Kidney tubule cell (primary cell): ENCODE data around the gene RBMS3.

Experiments used
- DNase-seq: peaks from one replicate; pipeline ENCODE4 v3.0.0-alpha.2; 2018; ENCODE audit warnings: low spot score

RBMS3 gene

GRCh38 chr3:29525254-29525881 is 244.5 kb downstream of the RBMS3 start:
- DNase-seq, result no peak

- DNase-seq, result no peak
Measured at GRCh38 chr3:29527246-29527645, 246.4 kb downstream of the RBMS3 start.

DNA sequence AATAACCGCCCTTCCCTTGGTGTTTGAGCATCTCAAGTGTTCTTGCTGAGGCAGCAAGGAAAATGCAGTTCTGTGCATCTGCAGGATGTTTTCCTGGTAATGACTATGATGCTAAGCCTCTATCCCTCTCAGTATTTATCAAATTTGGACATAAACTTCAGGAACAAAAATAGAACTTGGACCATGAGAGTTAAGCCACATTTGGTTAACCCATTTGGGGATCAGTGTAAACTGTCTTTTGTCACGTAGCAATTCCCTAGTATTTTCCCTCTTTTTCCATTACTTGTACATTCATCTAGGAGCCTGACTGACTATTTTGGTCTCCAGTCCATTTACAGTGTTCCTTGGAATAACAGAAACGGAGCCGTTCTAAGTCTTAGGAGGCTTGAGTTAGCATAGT is 250.8 kb downstream of the RBMS3 start:
- DNase-seq, result no peak

- DNase-seq, result no peak
Measured at GRCh38 chr3:29532473-29532872, 251.6 kb downstream of the RBMS3 start.

GRCh38 chr3:29534006-29534405 is 253.1 kb downstream of the RBMS3 start:
- no peak for DNase-seq

DNA sequence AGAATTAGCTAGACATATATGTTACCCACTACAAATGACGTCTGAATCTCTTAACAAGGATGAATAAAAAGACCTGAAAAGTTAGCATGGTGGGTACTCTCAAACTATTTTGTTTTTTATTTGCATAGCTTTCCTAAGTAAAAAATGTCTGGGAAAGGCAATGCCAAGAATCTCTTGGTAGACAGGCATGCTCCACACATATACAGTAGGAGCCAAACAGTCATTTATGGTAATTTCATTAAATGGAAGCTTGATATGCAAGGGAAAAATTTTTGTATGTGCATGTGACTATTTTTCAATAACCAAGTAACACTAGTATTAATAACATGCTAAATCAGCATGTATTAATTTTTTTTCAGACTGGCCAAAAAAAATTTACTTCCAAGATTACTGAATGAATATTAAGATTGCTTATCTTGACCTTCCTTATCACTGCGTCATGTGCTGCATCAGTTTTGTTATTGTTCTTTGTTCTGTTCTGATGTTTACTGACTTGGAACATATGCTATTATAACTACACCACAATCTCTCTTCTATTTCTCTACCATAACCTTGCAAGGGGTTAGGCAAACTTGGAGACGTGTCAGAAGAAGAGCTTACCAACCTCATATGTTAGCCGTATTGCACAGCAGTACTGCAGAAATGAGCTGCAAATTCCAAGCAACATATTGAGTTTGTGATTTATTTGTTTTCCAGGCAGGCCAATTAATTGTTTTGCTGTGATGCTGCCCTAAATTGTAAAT is 255.3 kb downstream of the RBMS3 start:
- DNase-seq, result no peak

DNA sequence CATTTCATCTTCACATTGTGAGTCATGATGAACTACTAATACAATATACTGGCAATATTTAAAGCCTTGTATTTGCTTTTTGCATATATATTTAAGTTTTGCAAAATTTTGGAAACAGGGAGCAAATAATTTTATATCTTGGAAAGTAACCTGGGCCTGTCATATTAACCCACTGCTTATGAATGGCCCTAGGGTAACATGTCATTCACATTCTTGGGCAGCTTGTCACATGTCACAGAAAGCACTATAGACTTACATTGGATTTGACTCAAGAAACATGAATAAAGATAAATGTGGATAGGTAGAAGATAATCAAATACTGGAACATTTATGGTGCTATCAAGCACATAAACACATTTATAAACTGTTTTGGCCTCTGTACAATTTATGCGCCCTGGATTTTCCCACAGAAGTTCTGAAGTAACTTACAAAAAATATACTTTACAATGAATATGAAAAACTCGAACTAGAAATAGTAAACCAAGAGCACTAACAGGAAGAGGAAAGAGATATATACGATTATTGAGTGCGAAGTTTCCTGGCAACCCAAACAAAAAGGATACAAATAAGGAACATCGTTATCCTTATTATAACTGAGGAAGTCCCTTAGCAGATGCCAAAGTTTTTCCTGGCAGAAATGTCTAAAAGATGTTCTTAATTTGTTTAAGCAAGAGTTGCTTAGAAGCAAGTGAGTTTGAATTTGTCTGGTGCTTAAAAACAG is 257.2 kb downstream of the RBMS3 start:
- no peak for DNase-seq

- no peak for DNase-seq
Measured at GRCh38 chr3:29538610-29538958, 257.7 kb downstream of the RBMS3 start.

- no peak for DNase-seq
Measured at GRCh38 chr3:29540544-29540943, 259.7 kb downstream of the RBMS3 start.

GRCh38 chr3:29544701-29545363 is 264.0 kb downstream of the RBMS3 start:
- no peak for DNase-seq

GRCh38 chr3:29545615-29546014 is 264.7 kb downstream of the RBMS3 start:
- no peak for DNase-seq

DNA sequence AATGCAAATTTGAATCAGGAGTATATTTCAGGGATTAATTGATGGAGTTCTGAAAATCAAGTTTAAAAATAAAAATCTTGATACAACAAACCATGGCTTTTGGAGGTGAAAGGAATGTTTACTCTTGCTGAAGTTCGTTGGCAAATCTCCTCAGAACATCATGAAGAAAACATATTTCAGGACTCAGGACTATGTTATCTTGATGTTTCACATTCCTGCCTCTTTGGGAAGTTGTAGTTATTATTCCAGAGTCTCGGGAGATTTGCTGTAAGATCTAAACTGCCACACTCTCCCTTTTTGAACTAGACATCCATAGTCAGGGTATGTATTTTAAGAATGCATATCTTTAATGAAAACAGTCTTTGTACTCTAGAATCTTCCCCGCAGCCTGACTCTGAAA is 271.2 kb downstream of the RBMS3 start:
- no peak for DNase-seq

GRCh38 chr3:29554566-29554965 is 273.7 kb downstream of the RBMS3 start:
- no peak for DNase-seq

DNA sequence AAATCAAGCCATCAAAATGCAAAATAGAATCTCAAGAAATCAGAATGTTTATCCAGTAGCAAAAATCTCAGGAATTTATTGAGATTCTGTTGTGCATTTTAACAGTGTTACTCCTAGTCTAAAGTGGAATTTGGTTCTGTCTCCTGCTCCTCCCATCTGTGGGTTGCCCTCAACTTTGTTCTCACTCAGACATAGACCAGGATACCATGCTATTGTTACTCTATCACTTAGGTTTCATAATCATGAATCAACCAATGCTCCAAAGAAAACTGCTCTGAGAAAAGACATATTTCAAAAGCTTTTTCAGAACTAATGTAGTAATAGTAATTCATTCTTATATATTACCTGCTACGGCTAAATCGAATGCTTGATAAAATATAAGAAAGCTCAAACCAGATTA is 274.7 kb downstream of the RBMS3 start:
- DNase-seq, result no peak

DNA sequence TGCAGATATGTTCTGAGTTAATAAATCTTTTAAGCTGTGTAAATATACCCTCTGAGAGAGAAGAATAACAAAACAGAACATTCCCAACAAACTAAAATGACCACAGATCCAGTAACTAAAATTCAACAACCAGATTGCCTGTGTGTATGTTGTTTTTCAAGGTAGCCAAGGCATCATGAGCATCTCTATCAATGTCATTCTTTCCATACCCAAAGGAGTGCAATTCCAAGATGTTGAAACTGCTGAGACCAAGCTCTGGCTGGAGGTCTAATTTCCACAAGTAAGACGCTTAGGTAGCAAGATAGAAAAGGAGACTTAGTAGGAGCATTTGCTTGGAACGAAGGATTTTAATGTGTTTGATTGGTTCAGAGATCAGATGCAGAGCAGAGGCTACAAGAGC is 276.3 kb downstream of the RBMS3 start:
- no peak for DNase-seq

DNA sequence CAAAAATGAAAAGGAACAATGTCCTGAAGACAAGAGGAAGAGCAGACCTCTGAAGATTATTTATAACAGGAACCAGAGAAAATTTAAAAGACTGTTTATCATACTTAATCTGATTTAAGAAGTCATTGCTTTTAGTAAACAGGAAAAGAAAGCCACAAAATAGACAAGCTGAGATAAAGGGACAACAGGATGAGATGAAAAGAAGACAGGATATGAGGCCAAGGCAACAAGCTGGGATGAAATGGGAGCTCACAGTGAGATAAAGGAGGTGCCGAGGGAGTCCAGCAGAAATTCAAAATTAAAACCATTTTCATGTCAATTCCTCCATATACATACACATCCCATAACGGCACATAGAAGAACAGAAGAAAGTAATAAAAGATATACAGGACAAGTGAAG is 277.0 kb downstream of the RBMS3 start:
- no peak for DNase-seq

- DNase-seq, result no peak
Measured at GRCh38 chr3:29559741-29560465, 279.0 kb downstream of the RBMS3 start.

DNA sequence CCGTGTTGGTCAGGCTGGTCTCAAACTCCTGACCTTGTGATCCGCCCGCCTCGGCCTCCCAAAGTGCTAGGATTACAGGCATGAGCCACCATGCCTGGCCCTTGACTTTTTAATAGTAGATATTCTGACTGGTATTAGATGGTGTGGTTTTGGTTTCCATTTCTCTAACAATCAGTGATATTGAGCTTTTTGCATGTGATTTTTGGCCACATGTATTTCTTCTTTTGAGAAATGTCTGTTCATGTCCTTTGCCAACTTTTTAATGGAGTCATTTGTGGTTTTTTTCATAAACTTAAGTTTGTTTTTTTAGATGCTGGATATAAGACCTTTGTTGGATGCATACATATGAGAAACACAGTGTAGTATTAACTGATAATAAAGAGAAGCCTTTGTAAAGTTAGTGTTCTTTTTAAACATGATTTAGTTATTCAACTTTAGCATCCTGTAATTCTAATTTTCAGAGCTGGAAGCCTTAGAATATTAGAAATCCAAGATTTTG is 280.8 kb downstream of the RBMS3 start:
- DNase-seq, result no peak

DNA sequence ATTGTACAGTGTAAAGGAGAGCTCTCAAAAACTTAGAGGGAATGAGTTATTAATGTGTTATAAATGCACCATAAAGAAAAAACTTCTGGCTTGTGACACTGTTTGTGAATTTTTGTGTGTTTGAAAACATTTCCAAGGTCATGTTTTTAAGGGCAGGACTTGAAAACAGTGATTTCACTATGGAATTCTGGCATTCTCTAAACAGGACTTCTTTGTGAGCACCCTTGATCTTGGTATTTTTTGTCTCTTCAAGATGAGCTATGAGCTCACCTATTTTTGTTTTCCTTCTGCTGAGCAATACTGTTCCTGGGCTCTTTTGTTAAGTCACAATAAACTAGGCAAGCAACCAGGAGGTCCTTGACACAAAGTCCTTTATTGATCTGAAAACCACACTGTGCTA is 284.4 kb downstream of the RBMS3 start:
- no peak for DNase-seq

DNA sequence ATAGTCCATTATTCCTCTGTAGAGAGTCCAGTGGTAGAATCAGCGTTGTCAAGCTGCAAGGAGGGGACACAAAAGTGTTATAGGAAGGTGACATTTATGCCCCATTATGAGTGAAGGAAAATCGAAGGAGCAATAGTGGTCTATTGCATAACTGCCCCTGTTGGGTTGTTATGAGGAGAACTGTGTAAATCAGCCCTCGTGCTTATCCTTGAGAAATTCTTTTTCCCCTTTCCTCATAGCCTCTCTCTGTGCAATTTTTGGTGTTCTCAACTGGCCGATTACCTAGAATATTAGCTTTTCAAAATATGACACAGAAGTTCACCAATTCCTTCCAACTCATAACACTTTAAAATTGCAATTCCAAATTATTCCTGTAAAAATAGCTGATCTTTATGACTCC is 286.6 kb downstream of the RBMS3 start:
- no peak for DNase-seq

- no peak for DNase-seq
Measured at GRCh38 chr3:29568355-29568754, 287.5 kb downstream of the RBMS3 start.

GRCh38 chr3:29576181-29576580 is 295.3 kb downstream of the RBMS3 start:
- peak; percentile 58 for DNase-seq
